ENCODE data around the gene FBLIM1. TPM values are rescaled to one million over a fixed set of nuclear protein-coding genes. Genes with fewer than 3 reads are reported as not detected.

The FBLIM1 gene
- total RNA-seq, 2 donors from 2014 or later = 0.21 TPM; not detected in 1

DNA sequence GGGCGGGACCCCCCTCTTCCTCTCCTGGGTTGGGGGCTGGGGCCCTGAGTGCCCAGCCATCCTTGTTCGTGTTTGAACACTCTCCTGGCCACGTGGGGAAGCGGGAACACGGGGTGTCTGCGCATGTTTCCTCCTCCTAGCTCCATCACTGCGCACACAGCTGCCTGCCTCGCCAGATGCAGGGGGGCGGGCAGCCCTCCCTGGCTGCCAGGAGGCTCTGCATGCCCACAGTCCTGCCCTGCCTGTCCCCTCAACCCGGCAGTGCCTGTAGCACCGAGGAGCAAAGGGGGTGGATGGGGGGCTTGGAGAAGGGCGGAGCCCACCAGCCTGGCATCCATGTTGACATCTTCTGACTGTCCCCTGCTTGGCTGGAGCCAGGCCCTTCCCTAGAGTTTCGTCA is 24.3 kb upstream of the FBLIM1 start:
- no peak overlapping the region for H3K4me3 Mint-ChIP-seq
- DNase-seq (no peak), ATAC-seq (no peak)
- H3K27me3 Mint-ChIP-seq = no peaks in the 10 kb centered on the region
- no peak overlapping the region for H3K27ac Mint-ChIP-seq
- no peaks in the 10 kb centered on the region for H3K36me3 Mint-ChIP-seq (ENCODE audit: low read depth)
- H3K9me3 ChIP-seq (ENCODE audit: control insufficient read depth, low read length, poor library complexity, severe bottlenecking) = no peaks in the 10 kb centered on the region
- H3K4me1 Mint-ChIP-seq = no peaks in the 10 kb centered on the region

DNA sequence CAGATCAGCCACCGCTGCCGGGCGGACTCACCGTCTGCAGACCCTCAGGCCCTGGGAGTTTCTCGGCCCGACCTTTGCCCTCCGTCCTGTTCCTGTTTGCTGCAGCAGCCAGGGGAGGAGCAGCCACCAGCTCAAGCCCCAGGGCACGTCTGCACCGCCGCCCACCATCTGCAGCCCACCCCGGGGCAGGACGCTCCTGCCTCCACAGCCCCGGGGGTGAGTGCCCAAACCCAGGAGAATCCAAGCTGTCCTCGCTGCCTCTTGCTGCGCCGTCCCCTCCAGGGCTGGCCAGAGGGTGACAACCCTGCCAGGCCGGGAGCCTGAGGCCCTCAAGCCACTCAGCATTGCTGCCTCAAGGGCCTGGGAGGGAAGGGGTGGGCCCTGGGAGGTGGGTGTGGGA is 23.7 kb upstream of the FBLIM1 start:
- no peak for ATAC-seq
- H3K27ac Mint-ChIP-seq = no peak overlapping the region

DNA sequence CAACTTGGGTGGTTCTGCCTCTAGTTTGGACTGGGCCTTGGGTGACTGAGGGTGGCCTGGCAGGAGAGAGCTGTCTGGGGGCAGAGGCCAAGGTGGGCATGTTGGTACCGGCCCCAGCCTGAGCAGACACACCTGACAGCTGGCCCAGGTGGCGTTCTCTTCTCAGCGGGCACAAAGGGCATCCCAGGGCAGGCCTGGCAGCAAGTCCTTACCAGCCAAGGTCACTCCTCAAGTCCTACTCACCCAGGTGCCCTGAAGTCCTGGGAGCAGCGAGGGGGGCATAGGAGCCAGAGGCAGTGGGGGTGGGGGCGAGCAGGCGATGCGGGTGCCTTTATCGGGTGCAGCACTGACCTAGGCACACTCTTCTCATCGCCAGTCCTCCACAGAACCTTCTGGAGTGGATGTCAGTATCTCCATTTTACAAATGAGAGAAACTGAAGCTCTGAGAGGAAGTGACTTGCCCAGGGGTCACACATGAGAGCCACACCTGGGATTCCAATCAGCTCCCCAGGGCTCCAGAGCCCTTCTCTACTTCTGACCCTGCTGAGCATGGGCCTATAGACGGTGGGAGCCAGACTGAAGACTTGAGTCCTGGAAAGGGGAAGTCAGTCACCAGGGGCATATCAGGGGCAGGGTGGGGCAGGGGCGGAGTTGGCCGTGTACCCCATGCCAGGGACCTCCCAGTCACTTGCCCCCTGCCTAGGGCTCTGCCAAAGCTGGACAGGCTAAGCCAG is 23.1 kb upstream of the FBLIM1 start:
- Mint-ChIP-seq H3K4me3 (no peak overlapping the region), H3K27ac (no peak overlapping the region), H3K4me1 (no peaks in the 10 kb centered on the region), H3K36me3 (ENCODE audit: low read depth) (no peaks in the 10 kb centered on the region), H3K27me3 (no peaks in the 10 kb centered on the region)
- H3K9me3 ChIP-seq (ENCODE audit: control insufficient read depth, low read length, poor library complexity, severe bottlenecking) = no peaks in the 10 kb centered on the region
- DNase-seq (no peak), ATAC-seq (no peak)

More for the DNA sequence above, 23.7 kb upstream of the FBLIM1 start:
- H3K27me3 Mint-ChIP-seq = no peaks in the 10 kb centered on the region
- DNase-seq = no peak
- H3K4me3 Mint-ChIP-seq = no peak overlapping the region
- H3K4me1 Mint-ChIP-seq = no peaks in the 10 kb centered on the region
- H3K36me3 Mint-ChIP-seq (ENCODE audit: low read depth) = no peaks in the 10 kb centered on the region
- H3K9me3 ChIP-seq (ENCODE audit: control insufficient read depth, low read length, poor library complexity, severe bottlenecking) = no peaks in the 10 kb centered on the region

DNA sequence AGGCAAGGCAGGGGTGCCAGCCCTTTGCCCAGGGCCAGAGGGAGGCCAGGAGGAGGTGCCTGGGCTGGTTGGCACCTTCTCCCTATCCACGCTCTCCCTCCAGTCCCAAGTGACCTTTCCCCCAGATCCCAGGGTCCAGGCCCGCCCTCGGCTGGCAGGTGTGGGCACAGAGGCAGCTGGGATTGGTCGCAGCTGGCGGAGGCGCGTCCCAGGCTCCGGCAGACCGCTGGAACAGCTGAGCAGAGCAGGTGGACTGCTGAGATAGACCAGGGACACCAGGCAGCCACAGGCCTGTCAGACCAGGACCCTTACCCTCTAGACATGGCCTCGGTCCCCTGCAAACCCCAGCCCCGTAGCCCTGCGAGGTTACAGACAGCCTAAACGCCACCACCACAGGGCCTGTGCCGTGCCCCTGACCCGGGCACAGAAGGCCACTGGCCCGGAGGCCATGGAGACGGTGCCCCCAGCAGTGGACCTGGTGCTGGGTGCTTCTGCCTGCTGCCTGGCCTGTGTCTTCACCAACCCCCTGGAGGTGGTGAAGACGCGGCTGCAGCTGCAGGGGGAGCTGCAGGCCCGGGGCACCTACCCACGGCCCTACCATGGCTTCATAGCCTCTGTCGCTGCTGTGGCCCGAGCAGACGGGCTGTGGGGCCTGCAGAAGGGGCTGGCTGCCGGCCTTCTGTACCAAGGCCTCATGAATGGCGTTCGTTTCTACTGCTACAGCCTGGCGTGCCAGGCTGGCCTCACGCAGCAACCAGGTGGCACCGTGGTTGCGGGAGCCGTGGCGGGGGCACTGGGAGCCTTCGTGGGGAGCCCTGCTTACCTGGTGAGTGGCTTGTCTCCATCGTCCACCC is 22.3 kb upstream of the FBLIM1 start, which contains the start of gene SLC25A34:
SLC25A34 (plus strand) TSS at position 221 of the 854 bp plus-strand sequence; CDS start at position 449, 228 bp downstream.
- DNase-seq = no peak
- Mint-ChIP-seq H3K4me3 (no peak within 1 kb of the TSS), H3K27ac (no peak within 1 kb of the TSS)

DNA sequence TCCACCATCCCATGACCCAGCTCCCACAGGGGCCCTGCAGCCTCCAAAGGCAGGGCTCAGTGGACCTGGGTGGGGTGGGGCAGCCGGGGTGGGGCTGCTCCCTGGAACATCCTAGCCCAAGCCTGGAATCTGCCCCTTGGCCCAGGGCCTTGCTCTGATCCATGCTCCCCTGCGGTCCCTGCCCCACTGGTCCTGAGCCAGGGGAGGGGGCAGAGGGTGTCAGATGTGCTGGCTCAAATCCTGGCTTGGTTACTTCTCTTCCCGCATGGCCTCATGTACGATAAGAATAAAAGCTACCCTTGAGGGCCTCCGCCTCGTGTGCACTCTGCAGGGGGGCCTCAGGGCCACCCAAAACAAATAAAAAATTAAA is 21.7 kb upstream of the FBLIM1 start:
- Mint-ChIP-seq H3K27ac (no peak overlapping the region), H3K27me3 (no peaks in the 10 kb centered on the region), H3K36me3 (ENCODE audit: low read depth) (no peaks in the 10 kb centered on the region), H3K4me1 (peaks cover 6% of the 10 kb centered on the region), H3K4me3 (no peak overlapping the region)
- no peaks in the 10 kb centered on the region for H3K9me3 ChIP-seq (ENCODE audit: control insufficient read depth, low read length, poor library complexity, severe bottlenecking)
- no peak for DNase-seq
- ATAC-seq = no peak

More for the DNA sequence above, 22.3 kb upstream of the FBLIM1 start, which contains the start of gene SLC25A34:
- Mint-ChIP-seq H3K4me1 (peaks cover 2% of the 10 kb centered on the region), H3K27me3 (no peaks in the 10 kb centered on the region), H3K36me3 (ENCODE audit: low read depth) (no peaks in the 10 kb centered on the region)
- no peak for ATAC-seq
- no peaks in the 10 kb centered on the region for H3K9me3 ChIP-seq (ENCODE audit: control insufficient read depth, low read length, poor library complexity, severe bottlenecking)

DNA sequence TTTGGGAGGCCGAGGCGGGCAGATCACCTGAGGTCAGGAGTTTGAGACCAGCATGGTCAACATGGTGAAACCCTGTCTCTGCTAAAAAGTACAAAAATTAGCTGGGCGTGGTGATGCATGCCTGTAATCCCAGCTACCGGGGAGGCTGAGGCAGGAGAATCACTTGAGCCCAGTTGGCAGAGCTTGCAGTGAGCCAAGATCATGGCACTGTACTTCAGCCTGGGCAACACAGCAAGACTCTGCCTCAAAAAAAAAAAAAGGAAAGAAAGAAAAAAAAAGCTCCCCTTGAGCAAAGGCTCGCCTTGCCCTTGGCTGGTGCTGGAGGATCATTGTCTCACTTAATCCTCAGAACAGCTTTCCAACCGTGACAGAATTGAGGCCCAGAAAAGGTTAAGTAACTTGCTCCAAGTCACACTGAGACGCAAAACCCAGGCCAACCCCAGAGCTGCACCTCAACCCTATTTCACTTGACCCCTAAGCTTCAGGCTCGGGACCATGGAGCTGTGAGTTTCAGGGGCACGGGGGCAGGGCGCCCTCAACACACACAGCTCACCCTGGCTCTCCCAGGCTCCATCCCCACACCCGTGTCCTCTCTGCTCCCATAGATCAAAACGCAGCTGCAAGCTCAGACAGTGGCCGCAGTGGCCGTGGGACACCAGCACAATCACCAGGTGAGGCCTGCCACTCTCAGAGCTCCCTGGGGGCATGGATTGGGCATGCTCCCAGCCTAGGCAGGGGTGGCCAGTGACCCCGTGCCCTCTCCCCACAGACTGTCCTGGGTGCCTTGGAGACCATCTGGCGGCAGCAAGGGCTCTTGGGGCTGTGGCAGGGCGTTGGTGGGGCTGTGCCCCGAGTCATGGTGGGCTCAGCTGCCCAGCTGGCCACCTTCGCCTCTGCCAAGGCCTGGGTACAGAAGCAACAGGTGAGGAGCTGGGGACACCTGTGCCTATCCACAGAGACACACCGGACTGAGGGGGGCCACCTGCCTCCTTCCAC is 21.0 kb upstream of the FBLIM1 start:
- ATAC-seq (no peak), DNase-seq (no peak)
- H3K27me3 Mint-ChIP-seq = no peaks in the 10 kb centered on the region
- peaks cover 6% of the 10 kb centered on the region for H3K4me1 Mint-ChIP-seq
- no peak overlapping the region for H3K4me3 Mint-ChIP-seq
- H3K27ac Mint-ChIP-seq = peak overlapping the region; percentile 9
- H3K9me3 ChIP-seq (ENCODE audit: control insufficient read depth, low read length, poor library complexity, severe bottlenecking) = no peaks in the 10 kb centered on the region
- no peaks in the 10 kb centered on the region for H3K36me3 Mint-ChIP-seq (ENCODE audit: low read depth)

DNA sequence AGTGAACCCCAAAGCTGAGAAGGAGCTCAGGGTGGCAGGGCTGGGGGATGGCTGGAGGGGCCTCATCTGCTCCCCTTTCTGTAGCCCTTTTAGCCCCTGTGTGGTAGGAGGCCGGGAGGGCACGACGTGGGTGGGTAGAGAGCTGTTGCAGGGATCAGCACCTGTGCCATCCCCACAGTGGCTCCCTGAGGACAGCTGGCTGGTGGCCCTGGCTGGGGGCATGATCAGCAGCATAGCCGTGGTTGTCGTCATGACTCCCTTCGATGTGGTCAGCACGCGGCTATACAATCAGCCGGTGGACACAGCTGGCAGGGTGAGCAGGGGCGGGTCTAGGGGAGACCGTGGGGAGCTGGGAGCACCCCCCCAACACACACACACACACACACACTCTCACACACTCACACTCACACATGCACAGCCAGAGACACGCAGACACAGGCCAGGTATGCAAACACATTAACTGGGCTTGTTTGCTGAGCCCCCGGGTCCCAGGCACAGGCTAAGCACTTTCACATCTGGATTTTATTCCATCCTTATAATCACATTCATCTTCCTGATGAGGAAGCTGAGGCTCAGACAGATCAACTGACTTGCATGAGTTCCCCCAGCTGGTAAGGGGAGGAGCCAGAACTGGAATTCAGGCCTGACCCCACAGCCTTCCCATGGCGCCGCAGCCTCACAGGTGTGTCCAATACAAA is 20.0 kb upstream of the FBLIM1 start:
- no peak overlapping the region for H3K4me3 Mint-ChIP-seq
- no peaks in the 10 kb centered on the region for H3K9me3 ChIP-seq (ENCODE audit: control insufficient read depth, low read length, poor library complexity, severe bottlenecking)
- ATAC-seq = no peak
- H3K4me1 Mint-ChIP-seq = peaks cover 6% of the 10 kb centered on the region
- no peaks in the 10 kb centered on the region for H3K27me3 Mint-ChIP-seq
- DNase-seq = no peak
- no peak overlapping the region for H3K27ac Mint-ChIP-seq
- H3K36me3 Mint-ChIP-seq (ENCODE audit: low read depth) = no peaks in the 10 kb centered on the region

DNA sequence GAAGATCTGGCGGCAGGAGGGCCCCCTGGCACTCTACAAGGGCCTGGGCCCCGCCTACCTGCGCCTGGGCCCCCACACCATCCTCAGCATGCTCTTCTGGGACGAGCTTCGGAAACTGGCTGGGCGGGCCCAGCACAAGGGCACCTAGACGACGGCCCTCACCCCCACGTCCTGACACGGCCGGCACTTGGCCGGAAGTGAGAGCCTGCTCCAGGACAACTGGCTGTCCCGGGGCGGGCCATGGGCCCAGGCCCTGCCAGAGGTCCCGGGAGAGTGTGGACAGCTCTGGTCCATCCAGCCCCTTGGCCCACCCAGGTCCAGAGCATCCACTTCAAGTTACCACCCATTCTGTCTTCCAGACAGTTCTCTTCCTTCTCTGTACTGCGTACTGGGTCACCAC is 19.3 kb upstream of the FBLIM1 start:
- no peaks in the 10 kb centered on the region for H3K27me3 Mint-ChIP-seq
- H3K36me3 Mint-ChIP-seq (ENCODE audit: low read depth) = no peaks in the 10 kb centered on the region
- DNase-seq (no peak), ATAC-seq (no peak)
- no peak overlapping the region for H3K27ac Mint-ChIP-seq
- H3K4me3 Mint-ChIP-seq = no peak overlapping the region
- no peaks in the 10 kb centered on the region for H3K9me3 ChIP-seq (ENCODE audit: control insufficient read depth, low read length, poor library complexity, severe bottlenecking)
- peaks cover 6% of the 10 kb centered on the region for H3K4me1 Mint-ChIP-seq

DNA sequence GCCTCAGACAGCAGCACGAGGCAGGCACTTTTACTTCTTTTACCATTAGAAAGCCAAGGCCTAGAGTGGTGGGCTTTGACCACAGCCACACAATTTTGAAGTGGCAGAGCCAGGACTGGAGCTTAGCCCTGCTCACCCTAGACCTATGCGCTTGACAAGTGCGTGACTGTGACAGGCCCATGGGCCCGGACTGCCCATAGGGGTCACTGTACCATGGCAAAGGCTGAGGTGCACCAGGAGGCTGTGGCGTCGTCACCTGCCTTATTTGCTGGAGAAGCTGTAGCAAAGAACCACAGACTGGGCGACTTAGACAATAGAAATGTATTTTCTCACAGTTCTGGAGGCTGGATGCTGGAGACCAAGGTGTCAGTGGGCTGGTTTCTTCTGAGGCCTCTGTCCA is 18.9 kb upstream of the FBLIM1 start:
- Mint-ChIP-seq H3K36me3 (ENCODE audit: low read depth) (no peaks in the 10 kb centered on the region), H3K4me1 (peaks cover 8% of the 10 kb centered on the region), H3K4me3 (no peak overlapping the region), H3K27me3 (no peaks in the 10 kb centered on the region), H3K27ac (no peak overlapping the region)
- H3K9me3 ChIP-seq (ENCODE audit: control insufficient read depth, low read length, poor library complexity, severe bottlenecking) = no peaks in the 10 kb centered on the region
- no peak for DNase-seq
- ATAC-seq = no peak

DNA sequence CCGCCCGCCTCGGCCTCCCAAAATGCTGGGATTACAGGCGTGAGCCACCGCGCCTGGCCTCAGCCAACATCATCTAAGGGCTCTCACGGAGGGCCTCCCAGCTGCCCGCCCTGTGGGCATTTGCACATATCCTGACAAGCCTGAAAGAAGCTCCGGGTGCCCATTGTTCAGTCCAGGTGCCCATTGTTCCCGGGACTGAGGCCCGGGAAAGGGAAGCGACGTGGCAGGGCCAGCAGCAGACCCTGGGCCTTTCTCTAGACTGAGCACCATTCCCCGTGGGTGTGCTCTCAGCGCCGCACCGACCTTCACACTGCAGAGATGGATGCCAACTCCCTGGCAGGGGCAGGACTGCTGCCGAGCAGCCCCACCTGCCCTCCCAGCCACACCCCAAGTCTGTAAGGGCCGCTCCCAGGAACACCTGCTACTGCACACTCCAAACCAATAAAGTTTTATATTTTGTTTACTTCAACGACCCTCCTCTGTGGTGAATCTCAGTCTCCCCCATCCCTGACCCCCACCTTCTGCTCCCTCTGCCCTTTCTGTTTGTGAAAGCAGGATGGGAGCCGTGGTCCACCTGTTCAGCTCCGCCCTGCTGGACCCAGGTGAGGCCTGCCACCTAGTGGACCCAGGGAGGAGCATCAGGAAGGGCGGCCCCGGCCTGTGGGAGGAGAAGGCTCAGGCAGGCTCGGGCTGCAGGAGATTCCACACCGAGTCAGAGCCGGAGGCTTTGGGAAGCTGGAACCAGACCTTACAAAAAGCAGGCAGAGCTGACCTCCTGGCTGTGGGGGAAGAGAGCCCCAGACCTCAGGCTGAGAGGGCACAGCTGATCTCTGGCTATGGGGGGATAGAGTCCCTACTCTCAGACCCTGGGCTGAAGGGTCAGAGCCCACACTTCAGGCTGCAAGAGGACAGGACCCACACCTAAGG is 17.4 kb upstream of the FBLIM1 start:
- H3K9me3 ChIP-seq (ENCODE audit: control insufficient read depth, low read length, poor library complexity, severe bottlenecking) = no peaks in the 10 kb centered on the region
- ATAC-seq (peak; percentile 82), DNase-seq (peak; percentile 31 to 57 (median 37))
- H3K36me3 Mint-ChIP-seq (ENCODE audit: low read depth) = no peaks in the 10 kb centered on the region
- H3K27me3 Mint-ChIP-seq = no peaks in the 10 kb centered on the region
- peak overlapping the region; percentile 77 for H3K27ac Mint-ChIP-seq
- no peak overlapping the region for H3K4me3 Mint-ChIP-seq
- H3K4me1 Mint-ChIP-seq = peaks cover 8% of the 10 kb centered on the region

DNA sequence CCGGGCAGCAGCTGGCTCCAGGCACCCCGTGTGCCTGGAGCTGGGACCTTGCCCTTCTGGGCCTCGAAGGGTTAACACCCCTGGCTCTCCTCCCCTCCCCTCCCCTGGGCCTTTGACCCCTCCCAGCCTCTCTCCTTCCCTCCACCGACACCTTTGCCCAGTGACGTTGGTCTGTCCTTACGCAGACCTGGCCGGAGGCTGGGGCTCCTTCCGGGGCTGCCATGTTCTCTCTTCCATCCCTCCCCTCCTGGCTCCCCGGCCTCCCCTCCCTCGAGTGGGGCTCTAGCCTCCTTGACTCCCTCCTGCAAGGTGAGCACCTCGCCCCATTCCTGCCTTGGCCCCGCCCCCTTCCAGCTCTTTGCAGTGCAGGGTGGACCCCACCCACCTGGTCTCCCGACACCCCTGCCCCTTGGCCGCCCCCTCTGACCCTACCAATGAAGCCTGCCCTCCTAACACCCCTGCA is 16.2 kb upstream of the FBLIM1 start, which contains the start of gene TMEM82:
TMEM82 (plus strand) TSS at position 161 of the 463 bp plus-strand sequence; CDS start at position 222, 61 bp downstream.
- H3K4me1 Mint-ChIP-seq = peaks cover 8% of the 10 kb centered on the region
- no peaks in the 10 kb centered on the region for H3K27me3 Mint-ChIP-seq
- H3K36me3 Mint-ChIP-seq (ENCODE audit: low read depth) = no peaks in the 10 kb centered on the region
- H3K9me3 ChIP-seq (ENCODE audit: control insufficient read depth, low read length, poor library complexity, severe bottlenecking) = no peaks in the 10 kb centered on the region
- peak within 1 kb of the TSS; percentile 77 for H3K27ac Mint-ChIP-seq
- no peak within 1 kb of the TSS for H3K4me3 Mint-ChIP-seq
- DNase-seq (no peak), ATAC-seq (no peak)
